ENCODE results near the gene CHMP1A.

- no peak for TF ChIP-seq CTCF (conservative IDR thresholded peaks at IDR 0.05)
- TF ChIP-seq EZH2 (IDR thresholded peaks at IDR 0.05; ENCODE audit: low read depth), result no peak
These were observed 2.6 kb upstream of the CHMP1A start for GRCh38 chr16:89660146-89660545.
